WI38 (cell line): ENCODE measurements around the gene CLIC4.
"Not testable (repeated sequence)": the region's sequence is repeated elsewhere in the genome, so short reads cannot be mapped to it uniquely, and the experiment has no call there.

Source experiments
- H3K4me3 ChIP-seq: 2 replicates; pipeline ENCODE4 v1.5.1; 2011; ENCODE audit warnings: low read depth, mild to moderate bottlenecking, control low read depth, low read length
- CTCF ChIP-seq: IDR thresholded peaks from 2 replicates; pipeline ENCODE4 v1.5.1; 2012; ENCODE audit warnings: low read depth, mild to moderate bottlenecking, control low read depth, low read length

CLIC4 gene

DNA sequence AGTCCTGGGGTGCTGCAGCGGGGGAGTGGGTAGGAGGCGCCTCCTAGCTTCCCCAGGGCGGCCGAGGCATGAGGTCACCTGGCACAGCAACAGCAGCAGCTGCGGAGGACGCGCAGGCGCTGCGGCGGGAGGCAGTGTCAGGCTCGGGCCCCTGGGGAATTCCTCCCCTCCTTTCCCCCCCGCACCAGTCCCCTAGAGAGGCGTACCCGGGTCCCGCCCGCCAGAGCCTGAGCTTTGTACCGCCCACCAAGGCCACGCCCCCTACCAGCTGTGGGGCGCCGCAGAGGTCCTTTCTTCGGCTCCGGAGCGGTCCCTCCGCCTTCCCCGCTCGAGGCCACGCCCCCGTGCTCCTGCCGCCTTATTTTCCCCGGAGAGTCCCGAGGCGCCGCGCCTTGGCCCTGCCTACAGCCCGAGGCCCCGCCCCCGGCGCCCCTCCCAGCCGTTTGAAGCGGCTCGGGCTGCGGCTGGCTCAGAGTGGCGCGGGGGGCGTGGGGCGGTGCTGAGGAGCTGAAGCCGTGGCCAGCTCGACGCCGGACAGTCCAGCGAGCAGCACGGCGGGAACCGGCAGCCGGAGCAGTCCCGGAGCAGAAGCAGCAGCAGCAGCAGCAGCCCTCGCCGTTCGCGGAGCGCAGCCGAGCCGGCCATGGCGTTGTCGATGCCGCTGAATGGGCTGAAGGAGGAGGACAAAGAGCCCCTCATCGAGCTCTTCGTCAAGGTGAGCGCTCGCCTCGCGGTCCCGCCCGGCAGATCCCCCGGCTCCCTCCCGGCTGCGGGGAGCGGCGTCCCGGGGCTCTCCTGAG is at the start of gene CLIC4:
Gene CLIC4 (plus strand): TSS at position 537 of the 800 bp plus-strand sequence. CDS start 107 bp downstream, at position 644.
- no peak for TF ChIP-seq CTCF
- peak within 1 kb of the TSS; percentile 67 for H3K4me3 ChIP-seq

DNA sequence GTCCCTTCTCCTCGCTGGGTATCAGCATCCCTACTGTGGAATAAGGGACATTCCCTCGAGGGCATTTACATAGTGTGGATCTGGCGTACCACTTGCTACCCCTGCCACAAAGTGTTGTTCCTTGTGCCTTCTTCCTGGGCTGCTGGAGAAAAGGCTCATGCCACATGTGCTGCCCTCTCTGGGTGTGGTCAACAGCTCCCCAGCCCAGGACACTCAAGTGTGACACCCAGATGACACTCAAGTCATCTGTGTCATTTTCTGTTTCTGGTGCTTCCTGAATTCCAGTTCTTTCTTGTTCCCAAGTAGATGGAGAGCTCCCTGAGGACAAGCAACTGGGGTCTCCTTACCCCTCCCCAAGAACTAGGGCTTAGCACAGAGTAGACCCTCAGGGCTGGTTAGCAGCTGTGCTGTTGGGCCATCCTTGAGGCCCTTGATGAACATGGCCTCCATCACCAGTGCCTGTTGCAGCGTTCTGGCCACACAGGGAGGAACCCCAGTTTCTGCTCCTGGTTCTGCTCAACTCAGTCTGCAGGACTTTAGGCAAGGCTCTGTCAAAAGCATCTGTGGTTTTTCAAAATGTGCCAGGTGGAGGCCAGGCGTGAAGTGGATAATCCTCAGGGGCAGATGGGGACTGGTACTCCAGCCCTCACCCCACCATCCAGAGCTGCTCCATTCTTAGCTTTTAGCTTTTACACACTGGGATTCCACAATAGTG is 49.0 kb upstream of the CLIC4 start:
- H3K4me3 ChIP-seq, result no peak overlapping the region
- no peak for TF ChIP-seq CTCF

GRCh38 chr1:24696756-24697330 is 48.4 kb upstream of the CLIC4 start:
- no peak overlapping the region for H3K4me3 ChIP-seq
- TF ChIP-seq CTCF, result no peak

DNA sequence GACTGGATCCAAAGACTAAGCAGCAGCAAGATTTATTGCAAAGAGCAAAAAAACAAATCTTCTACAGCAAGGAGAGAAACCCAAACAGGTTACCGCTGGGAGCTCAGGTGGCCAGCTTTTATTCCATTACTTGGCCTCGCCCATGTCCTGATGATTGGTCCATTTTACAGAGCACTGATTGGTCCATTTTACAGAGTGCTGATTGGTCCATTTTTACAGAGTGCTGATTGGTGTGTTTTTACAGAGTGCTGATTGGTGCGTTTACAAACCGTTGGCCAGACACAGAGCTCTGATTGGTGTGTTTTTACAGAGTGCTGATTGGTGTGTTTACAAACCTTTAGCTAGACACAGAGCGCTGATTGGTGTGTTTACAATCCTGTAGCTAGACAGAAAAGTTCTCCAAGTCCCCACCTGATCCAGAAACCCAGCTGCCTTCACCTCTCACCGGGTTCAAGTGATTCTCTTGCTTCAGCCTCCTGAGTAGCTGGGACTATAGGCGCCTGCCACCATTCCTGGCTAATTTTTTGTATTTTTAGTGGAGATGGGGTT is 47.7 kb upstream of the CLIC4 start:
- H3K4me3 ChIP-seq, result not testable (repeated sequence)

- H3K4me3 ChIP-seq, result not testable (repeated sequence)
Measured at GRCh38 chr1:24698326-24698725, 46.9 kb upstream of the CLIC4 start.

- no peak overlapping the region for H3K4me3 ChIP-seq
- TF ChIP-seq CTCF, result no peak
Measured at GRCh38 chr1:24699628-24700027, 45.6 kb upstream of the CLIC4 start.

DNA sequence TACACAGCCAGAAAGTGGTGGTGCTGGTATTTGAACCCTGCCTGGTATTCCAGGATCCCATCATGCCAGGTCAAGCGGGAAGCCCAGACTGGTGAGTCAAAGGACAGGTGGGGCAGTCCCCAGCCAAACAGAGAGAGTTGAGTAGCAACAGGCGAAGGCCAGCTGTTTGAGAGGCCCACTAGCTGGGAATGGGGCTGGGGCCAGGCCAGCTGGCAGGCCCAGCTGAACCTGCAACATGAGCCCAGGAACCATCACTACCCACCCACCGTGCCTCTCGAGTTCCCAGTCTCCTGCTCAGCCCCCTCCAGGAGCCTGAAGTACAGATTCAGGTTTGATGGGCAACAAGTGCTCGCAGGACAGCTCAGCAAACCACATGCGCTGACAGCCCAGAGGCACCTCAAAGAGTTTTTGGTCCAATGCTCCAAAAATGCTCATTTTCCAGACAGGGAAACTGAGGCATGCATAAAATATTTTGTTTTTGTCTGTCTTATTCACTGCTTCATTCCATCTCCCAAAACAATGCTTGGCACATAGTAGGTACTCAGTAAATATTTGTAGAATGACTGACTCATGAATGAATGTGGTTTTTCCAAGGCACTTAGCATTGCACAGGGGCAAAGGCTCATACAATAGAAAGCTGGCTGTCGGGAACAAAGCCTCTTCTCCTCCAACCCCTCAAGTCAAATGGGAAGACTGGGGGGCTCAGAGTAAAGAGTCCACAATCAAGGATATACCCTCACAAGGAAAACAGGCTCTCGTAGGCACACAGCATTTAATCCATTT is 42.5 kb upstream of the CLIC4 start:
- TF ChIP-seq CTCF, result no peak

More for the DNA sequence above, 42.5 kb upstream of the CLIC4 start:
- H3K4me3 ChIP-seq, result no peak overlapping the region
